ENCODE data around the gene ZACN. TPM values are rescaled to one million over a fixed set of nuclear protein-coding genes. Genes with fewer than 3 reads are reported as not detected.
A peak's percentile ranks its signal among the peaks of the same experiment; 100 is the strongest.

Gene ZACN
- polyA plus RNA-seq, 2 of the 4 experiments (the other 2 are of a cell fraction): 0.12 to 0.30 TPM

DNA sequence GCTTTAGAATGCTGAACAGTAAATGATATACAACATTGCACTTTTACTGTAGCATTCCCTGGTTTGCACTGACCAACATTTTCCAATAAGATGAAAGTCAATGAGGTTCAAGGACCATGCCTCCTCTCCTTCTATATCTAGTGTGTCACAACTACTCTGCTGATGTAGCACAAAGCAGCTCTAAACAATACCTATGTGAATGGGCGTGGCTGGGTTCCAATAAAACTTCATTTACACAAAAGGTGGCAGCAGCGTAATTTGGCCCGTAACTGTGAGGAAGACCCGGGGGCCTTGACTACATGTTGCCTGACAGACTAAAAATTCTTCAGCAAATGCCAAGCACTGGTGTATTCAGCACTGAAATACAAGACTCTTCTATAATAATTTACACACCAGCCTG is 13.2 kb upstream of the ZACN start:
- ATAC-seq (no peak), FAIRE-seq (no peak), DNase-seq (ENCODE audit: low read depth in 1 of 2, low spot score in 1 of 2) (no peak)
- H3K4me2 ChIP-seq: no peak overlapping the region
- TF ChIP-seq KDM1A (IDR thresholded peaks at IDR 0.05; ENCODE audit: low read depth): no peak
- no peak for TF ChIP-seq POLR2A (IDR thresholded peaks at IDR 0.05; ENCODE audit: low read length)
- TF ChIP-seq NR3C1 (IDR thresholded peaks at IDR 0.05): no peak
- TF ChIP-seq, protein P1, sequence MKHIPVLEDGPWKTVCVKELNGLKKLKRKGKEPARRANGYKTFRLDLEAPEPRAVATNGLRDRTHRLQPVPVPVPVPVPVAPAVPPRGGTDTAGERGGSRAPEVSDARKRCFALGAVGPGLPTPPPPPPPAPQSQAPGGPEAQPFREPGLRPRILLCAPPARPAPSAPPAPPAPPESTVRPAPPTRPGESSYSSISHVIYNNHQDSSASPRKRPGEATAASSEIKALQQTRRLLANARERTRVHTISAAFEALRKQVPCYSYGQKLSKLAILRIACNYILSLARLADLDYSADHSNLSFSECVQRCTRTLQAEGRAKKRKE (CRISPR knock-in tag; IDR thresholded peaks at IDR 0.05; ENCODE audit: low read depth): no peak
- no peak for TF ChIP-seq MAZ (IDR thresholded peaks at IDR 0.05; ENCODE audit: borderline replicate concordance, low read depth, low read length)
- TF ChIP-seq ESRRA (IDR thresholded peaks at IDR 0.05; ENCODE audit: borderline replicate concordance, low read length): no peak
- no peak for TF ChIP-seq EP300 (IDR thresholded peaks at IDR 0.05)
- TF ChIP-seq JUNB (IDR thresholded peaks at IDR 0.05): no peak
- TF ChIP-seq HOXA7 (CRISPR knock-in tag; IDR thresholded peaks at IDR 0.05): no peak
- no peak for TF ChIP-seq RAD21 (conservative IDR thresholded peaks at IDR 0.05 in 1 of 2, IDR thresholded peaks at IDR 0.05 in 1 of 2)
- no peak for TF ChIP-seq CBX8 (IDR thresholded peaks at IDR 0.05)
- no peak for TF ChIP-seq RFX5 (IDR thresholded peaks at IDR 0.05)
- no peak overlapping the region for H3K4me3 ChIP-seq
- H3K4me1 ChIP-seq: peaks cover 9% of the 10 kb centered on the region; the same call in 2 of the 3 replicates
- CTCF ChIA-PET: interaction anchor here (0.7 to 4.5 kb wide), 9 partner anchors 9 to 233 kb away, joined by 3 to 24 read pairs (median 5); partner anchors contain the start of genes CDK3, GALR2 and TRIM47
- POLR2A ChIA-PET: no interaction called here
- WGBS (ENCODE audit: missing lambda C conversion rate): 93% methylated on average over 4 of the region's 4 CpGs
- H3K9me3 ChIP-seq: no peaks in the 10 kb centered on the region
- no peak overlapping the region for H3K27ac ChIP-seq

DNA sequence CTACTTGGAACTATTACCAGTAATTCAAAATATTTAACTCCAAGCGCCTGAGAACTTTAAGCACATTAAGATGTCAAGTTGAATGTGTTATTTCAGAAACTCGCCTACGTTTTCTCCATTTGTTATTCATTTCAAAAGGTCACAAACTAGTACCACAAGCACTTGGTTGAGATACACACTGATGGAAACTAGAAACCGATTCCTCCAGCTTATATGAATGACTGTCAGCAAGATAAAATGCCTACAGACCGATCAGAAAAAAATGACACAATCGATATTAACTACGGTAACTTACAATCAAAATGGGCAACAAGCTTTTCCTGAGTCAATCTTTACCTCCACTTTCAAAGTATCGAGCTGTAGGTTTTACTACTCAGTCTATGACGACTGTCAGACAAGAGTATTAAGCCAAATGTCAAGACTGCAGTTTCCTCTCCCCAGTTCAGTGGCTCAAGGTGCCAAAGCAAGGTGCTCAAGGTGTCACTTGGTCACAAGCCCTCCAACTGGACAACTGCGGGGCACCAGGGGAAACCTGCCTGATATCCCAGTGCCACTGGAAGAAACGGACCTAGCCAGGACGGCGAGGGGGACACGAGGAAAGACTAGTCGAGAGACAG is 7.3 kb upstream of the ZACN start:
- Histone ChIP-seq H3K9me3 (no peaks in the 10 kb centered on the region), H3K4me2 (peak overlapping the region; percentile 86), H3K27ac (peak overlapping the region; percentile 87 to 88), H3K4me3 (peak overlapping the region; percentile 82), H3K4me1 (peaks cover 33% of the 10 kb centered on the region)
- WGBS (ENCODE audit: missing lambda C conversion rate): 5% methylated on average over 15 of the region's 15 CpGs
- no peak for TF ChIP-seq CHD2 (IDR thresholded peaks at IDR 0.05; ENCODE audit: low read length, partially characterized antibody)
- TF ChIP-seq CEBPB (IDR thresholded peaks at IDR 0.05): no peak
- no peak for FAIRE-seq
- ChIA-PET POLR2A (interaction anchor here (1.0 kb wide), 5 partner anchors 15 to 52 kb away, joined by 3 to 4 read pairs (median 4); no protein-coding TSS in a partner anchor), CTCF (interaction anchor here (1.2 to 2.0 kb wide), 3 partner anchors 57 to 208 kb away, joined by 4 to 7 read pairs (median 4); no protein-coding TSS in a partner anchor)
- DNase-seq (ENCODE audit: low read depth in 1 of 2, low spot score in 1 of 2): no peak
- peak; percentile 1 to 2; a peak in 3 of 6 replicates for ATAC-seq

DNA sequence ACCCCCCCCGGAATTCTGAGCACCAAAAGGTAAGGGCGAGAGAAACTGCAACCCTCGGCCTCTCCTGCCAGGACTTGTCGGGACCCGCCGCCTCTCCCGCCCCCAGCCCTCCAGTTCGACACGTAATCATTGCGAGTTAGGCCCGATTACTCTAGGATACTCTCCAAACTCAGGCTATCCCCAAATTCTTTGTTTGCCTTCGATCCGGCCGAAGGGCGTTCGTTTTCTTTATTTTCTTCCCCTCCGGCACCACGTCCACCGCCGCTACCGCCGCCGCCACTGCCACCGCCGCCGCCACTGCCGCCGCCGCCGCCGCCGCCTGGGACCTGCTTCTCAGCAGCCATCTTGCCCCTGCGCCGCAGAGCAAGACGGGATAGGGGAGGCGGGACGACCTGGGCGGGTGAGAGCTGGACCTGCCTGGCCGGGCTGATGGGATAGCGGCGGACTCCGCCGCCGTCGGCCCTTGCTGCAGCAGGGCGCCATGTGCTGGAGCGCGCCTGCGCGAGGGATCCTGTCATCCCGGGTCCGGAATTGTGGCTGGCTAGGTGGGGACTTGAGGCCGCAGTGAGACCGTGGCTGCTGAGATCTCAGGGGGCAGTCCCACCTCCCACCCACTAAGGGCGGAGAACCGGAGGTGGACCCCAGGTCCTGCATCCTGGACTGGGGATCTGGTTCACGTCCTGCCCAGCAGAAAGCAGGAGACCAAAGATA is 6.7 kb upstream of the ZACN start, which contains the start of gene SRP68:
Gene SRP68 (minus strand): TSS at position 370 of the 711 bp plus-strand sequence. CDS start 26 bp downstream, at position 344.
- Histone ChIP-seq H3K27ac (peak within 1 kb of the TSS; percentile 87 to 88), H3K4me1 (peaks cover 33% of the 10 kb centered on the region), H3K4me2 (peak within 1 kb of the TSS; percentile 97), H3K9me3 (no peaks in the 10 kb centered on the region), H3K4me3 (peak within 1 kb of the TSS; percentile 82)
- 3% methylated on average over 54 of the region's 57 CpGs for WGBS (ENCODE audit: missing lambda C conversion rate)
- CTCF ChIA-PET: interaction anchor here (2.0 kb wide), 1 partner anchor 207 kb away, joined by 7 read pairs; no protein-coding TSS in a partner anchor
- no peak for FAIRE-seq
- POLR2A ChIA-PET: interaction anchor here (0.6 to 1.0 kb wide), 9 partner anchors 9 to 167 kb away, joined by 3 to 11 read pairs (median 4); partner anchors contain the start of gene MRPL38
- ATAC-seq: peak; percentile 93 to 98
- peak; percentile 95 to 98 for DNase-seq (ENCODE audit: low read depth in 1 of 2, low spot score in 1 of 2)
- TF ChIP-seq ZC3H11A (IDR thresholded peaks at IDR 0.05): no peak
- no peak for TF ChIP-seq RARB (CRISPR knock-in tag; IDR thresholded peaks at IDR 0.05)
- TF ChIP-seq CBX8 (IDR thresholded peaks at IDR 0.05): no peak
- TF ChIP-seq NPAS2 (CRISPR knock-in tag; IDR thresholded peaks at IDR 0.05; ENCODE audit: borderline replicate concordance): no peak
- no peak for TF ChIP-seq BHLHE40 (IDR thresholded peaks at IDR 0.05; ENCODE audit: low read depth, low read length)
- TF ChIP-seq, protein P2, sequence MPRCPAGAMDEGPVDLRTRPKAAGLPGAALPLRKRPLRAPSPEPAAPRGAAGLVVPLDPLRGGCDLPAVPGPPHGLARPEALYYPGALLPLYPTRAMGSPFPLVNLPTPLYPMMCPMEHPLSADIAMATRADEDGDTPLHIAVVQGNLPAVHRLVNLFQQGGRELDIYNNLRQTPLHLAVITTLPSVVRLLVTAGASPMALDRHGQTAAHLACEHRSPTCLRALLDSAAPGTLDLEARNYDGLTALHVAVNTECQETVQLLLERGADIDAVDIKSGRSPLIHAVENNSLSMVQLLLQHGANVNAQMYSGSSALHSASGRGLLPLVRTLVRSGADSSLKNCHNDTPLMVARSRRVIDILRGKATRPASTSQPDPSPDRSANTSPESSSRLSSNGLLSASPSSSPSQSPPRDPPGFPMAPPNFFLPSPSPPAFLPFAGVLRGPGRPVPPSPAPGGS (IDR thresholded peaks at IDR 0.05): peak; percentile 86
- TF ChIP-seq, protein P3, sequence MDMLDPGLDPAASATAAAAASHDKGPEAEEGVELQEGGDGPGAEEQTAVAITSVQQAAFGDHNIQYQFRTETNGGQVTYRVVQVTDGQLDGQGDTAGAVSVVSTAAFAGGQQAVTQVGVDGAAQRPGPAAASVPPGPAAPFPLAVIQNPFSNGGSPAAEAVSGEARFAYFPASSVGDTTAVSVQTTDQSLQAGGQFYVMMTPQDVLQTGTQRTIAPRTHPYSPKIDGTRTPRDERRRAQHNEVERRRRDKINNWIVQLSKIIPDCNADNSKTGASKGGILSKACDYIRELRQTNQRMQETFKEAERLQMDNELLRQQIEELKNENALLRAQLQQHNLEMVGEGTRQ (IDR thresholded peaks at IDR 0.05): 0 out of 2 replicates have a peak, but pooled peaks have one; percentile 6
- TF ChIP-seq, protein P4, sequence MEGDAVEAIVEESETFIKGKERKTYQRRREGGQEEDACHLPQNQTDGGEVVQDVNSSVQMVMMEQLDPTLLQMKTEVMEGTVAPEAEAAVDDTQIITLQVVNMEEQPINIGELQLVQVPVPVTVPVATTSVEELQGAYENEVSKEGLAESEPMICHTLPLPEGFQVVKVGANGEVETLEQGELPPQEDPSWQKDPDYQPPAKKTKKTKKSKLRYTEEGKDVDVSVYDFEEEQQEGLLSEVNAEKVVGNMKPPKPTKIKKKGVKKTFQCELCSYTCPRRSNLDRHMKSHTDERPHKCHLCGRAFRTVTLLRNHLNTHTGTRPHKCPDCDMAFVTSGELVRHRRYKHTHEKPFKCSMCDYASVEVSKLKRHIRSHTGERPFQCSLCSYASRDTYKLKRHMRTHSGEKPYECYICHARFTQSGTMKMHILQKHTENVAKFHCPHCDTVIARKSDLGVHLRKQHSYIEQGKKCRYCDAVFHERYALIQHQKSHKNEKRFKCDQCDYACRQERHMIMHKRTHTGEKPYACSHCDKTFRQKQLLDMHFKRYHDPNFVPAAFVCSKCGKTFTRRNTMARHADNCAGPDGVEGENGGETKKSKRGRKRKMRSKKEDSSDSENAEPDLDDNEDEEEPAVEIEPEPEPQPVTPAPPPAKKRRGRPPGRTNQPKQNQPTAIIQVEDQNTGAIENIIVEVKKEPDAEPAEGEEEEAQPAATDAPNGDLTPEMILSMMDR (IDR thresholded peaks at IDR 0.05): no peak
- peak; percentile 93 for TF ChIP-seq POLR2A (IDR thresholded peaks at IDR 0.05; ENCODE audit: low read length)
- TF ChIP-seq JUN (IDR thresholded peaks at IDR 0.05): peak in 1 of 2 experiments; percentile 95; a peak in 4 of 5 replicates
- TF ChIP-seq, protein P5, sequence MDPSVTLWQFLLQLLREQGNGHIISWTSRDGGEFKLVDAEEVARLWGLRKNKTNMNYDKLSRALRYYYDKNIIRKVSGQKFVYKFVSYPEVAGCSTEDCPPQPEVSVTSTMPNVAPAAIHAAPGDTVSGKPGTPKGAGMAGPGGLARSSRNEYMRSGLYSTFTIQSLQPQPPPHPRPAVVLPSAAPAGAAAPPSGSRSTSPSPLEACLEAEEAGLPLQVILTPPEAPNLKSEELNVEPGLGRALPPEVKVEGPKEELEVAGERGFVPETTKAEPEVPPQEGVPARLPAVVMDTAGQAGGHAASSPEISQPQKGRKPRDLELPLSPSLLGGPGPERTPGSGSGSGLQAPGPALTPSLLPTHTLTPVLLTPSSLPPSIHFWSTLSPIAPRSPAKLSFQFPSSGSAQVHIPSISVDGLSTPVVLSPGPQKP (IDR thresholded peaks at IDR 0.05; ENCODE audit: low read depth, low read length): no peak
- TF ChIP-seq, protein P6, sequence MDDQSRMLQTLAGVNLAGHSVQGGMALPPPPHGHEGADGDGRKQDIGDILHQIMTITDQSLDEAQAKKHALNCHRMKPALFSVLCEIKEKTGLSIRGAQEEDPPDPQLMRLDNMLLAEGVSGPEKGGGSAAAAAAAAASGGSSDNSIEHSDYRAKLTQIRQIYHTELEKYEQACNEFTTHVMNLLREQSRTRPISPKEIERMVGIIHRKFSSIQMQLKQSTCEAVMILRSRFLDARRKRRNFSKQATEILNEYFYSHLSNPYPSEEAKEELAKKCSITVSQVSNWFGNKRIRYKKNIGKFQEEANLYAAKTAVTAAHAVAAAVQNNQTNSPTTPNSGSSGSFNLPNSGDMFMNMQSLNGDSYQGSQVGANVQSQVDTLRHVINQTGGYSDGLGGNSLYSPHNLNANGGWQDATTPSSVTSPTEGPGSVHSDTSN (IDR thresholded peaks at IDR 0.05): no peak
- TF ChIP-seq CEBPB (IDR thresholded peaks at IDR 0.05): no peak
- TF ChIP-seq NFE2L2 (conservative IDR thresholded peaks at IDR 0.05; ENCODE audit: low read length): no peak
- TF ChIP-seq ESRRA (IDR thresholded peaks at IDR 0.05; ENCODE audit: borderline replicate concordance, low read length): no peak
